Gastrocnemius medialis (tissue), 4 donors: Measurements from ENCODE around the gene LRRC1.

Source experiments
- CTCF ChIP-seq, 5 experiments: fragments of 450-650 bp in 3 of 5; fragments of 200-600 bp in 2 of 5; sonication (generic) in 2 of 5; IDR thresholded peaks in 4 of 5; conservative IDR thresholded peaks in 1 of 5; 1 replicate in 4 of 5; 2 replicates in 1 of 5; pipeline ENCODE4 v1.5.1; 2016 to 2019; ENCODE audit warnings: antibody characterized with exemption in 5 of 5, mild to moderate bottlenecking in 3 of 5, moderate library complexity in 3 of 5
- POLR2A ChIP-seq, 2 donors: fragments of 450-650 bp; IDR thresholded peaks; one replicate each; pipeline ENCODE4 v1.6.1; 2017; ENCODE audit warnings: antibody characterized with exemption in 2 of 2, mild to moderate bottlenecking in 2 of 2, moderate library complexity in 2 of 2

- TF ChIP-seq CTCF (IDR thresholded peaks at IDR 0.05 in 4 of 5, conservative IDR thresholded peaks at IDR 0.05 in 1 of 5) (no peak), POLR2A (IDR thresholded peaks at IDR 0.05) (no peak)
Observed at GRCh38 chr6:53827531-53827930, 32.7 kb downstream of the LRRC1 start.
